ENCODE data around the gene CENPN.

Gene CENPN

DNA sequence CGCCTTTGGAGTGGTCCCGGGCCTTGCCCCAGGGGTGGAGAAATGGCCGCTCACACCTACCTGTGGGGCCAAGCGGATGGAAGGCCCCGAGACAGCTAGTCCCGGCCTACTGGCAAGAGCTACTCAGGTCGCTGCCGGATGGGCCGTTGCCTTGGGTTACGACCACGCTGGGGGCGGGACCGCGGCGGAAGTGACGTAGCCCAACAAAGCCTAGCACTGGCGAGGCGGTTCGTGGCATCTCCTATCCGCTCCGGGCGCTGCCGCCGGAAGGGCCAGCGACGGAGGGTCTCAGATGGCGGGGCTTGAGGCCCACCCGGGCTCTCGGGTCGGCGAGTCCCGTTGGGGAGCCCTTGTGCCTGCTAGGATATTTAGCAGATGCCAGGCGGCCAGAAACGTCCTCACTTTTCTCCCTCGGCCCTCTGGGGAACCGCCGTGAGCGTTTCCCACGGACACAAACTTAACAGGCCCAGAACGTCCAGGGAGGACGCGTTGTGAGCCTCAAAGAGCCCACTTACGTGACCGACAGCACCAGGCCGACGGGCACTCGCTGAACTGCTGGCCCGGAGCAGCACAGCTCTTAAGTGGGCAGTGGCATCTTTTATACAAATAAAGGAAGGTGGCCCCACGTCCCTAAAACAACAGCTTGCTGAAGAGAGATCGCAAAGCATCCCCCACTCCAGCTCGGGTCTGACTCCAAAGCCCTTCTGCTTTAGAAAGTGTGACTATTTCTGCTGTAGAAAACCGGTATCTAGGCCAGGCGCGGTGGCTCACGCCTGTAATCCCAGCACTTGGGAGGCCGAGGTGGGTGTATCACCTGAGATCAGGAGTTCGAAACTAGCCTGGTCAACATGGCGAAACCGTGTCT lies 70.3 kb downstream of the CENPN start, which contains the start of gene C16orf46:
TSS of gene C16orf46 (minus strand) at position 163 of the 865 bp plus-strand sequence. CDS start 13,283 bp downstream, outside the sequence.
- peak; percentile 97 for DNase-seq (ENCODE audit: low spot score)

DNA sequence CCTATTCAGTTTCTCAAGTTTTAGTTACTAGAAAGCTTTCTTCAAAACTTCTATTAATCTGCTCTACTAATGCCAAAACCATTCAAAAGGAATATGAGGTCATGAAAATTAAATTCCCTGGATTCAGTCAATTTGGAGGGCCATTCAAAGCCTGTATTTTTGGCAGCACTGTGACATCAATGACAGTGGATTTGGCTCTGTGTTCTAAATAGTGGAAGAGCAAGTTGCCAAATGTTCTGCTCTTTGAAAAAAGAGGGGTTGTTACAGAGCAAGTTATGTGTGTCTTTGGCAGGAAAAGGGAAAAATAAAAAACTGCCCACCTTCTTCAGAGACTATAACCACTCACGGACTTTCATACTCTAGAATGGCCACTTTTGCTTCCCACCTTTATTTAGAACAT lies 73.2 kb downstream of the CENPN start:
- no peak for DNase-seq (ENCODE audit: low spot score)

- DNase-seq (ENCODE audit: low spot score) = no peak
Observed at GRCh38 chr16:81081014-81081413, 74.0 kb downstream of the CENPN start.

Measured in GM03348 (cell line).